AG04449 (cell line): ENCODE data around the gene CASQ2.

Source experiments
- CTCF ChIA-PET: fragments of 350-600 bp; formaldehyde crosslinking; extraction: SDS; loops from one replicate; lab custom pipeline; 2021; ENCODE audit warnings: antibody characterized with exemption; lab: Yijun Ruan, JAX
- POLR2A ChIA-PET: fragments of 400-600, 350-600 bp; formaldehyde crosslinking; extraction: SDS; loops from one replicate; lab custom pipeline; 2020; ENCODE audit warnings: antibody characterized with exemption, inconsistent platforms; lab: Yijun Ruan, JAX
- DNase-seq: peaks from one replicate; pipeline ENCODE4 v3.0.0-alpha.2; 2010; ENCODE audit warnings: low read depth, low spot score
- H3K4me3 ChIP-seq: 2 replicates; pipeline ENCODE4 v1.5.1; 2011; ENCODE audit warnings: low read depth, mild to moderate bottlenecking, control low read depth, low read length
- CTCF ChIP-seq: IDR thresholded peaks from one replicate; pipeline ENCODE4 v1.5.1; 2011; ENCODE audit warnings: mild to moderate bottlenecking, moderate library complexity, low read length, control low read depth, inconsistent platforms; ENCODE audit not compliant: insufficient read depth; ENCODE audit errors: missing control alignments

Gene CASQ2

GRCh38 chr1:115651391-115651790, 117.1 kb downstream of the CASQ2 start:
- TF ChIP-seq CTCF = no peak
- ChIA-PET CTCF (interaction anchor here (1.1 kb wide), 1 partner anchor 9 kb away, joined by 4 read pairs; no protein-coding TSS in a partner anchor), POLR2A (no interaction called here)
- H3K4me3 ChIP-seq = no peak overlapping the region
- no peak for DNase-seq

GRCh38 chr1:115650961-115651360, 117.6 kb downstream of the CASQ2 start:
- no peak for DNase-seq
- CTCF ChIA-PET = interaction anchor here (1.1 kb wide), 1 partner anchor 8 kb away, joined by 4 read pairs; no protein-coding TSS in a partner anchor
- no peak for TF ChIP-seq CTCF
- no peak overlapping the region for H3K4me3 ChIP-seq
- POLR2A ChIA-PET = no interaction called here
